Naive thymus-derived CD8-positive, alpha-beta T cell (primary cell): Measurements from ENCODE around the gene SRPK1. TPM values are rescaled to one million over a fixed set of nuclear protein-coding genes. Genes with fewer than 3 reads are reported as not detected.
A peak's percentile ranks its signal among the peaks of the same experiment; 100 is the strongest.
"Not testable (repeated sequence)": the region's sequence is repeated elsewhere in the genome, so short reads cannot be mapped to it uniquely, and the experiment has no call there.

Experiments used
- ATAC-seq, 2 donors: fragments of 150-1000 bp; cut with Tn5 transposase in 1 of 2; sonication (Bioruptor Pico), chemical (Tn5 transposase) in 1 of 2; 1 replicate in 1 of 2; 2 replicates in 1 of 2; pipeline ENCODE4 v1.10.0; 2021; ENCODE audit warnings: mild to moderate bottlenecking in 2 of 2, moderate library complexity in 2 of 2
- POLR2A ChIA-PET: fragments of 350-600 bp; sonication (Branson Sonifier 250); formaldehyde crosslinking; loops from one replicate; lab custom pipeline; 2021; ENCODE audit warnings: antibody characterized with exemption; lab: Charles Lee
- DNase-seq, 10 donors: peaks; one replicate each; pipeline versions ENCODE4 v3.0.0 to v3.0.0-alpha.2; 2020 to 2022
- H3K27ac Mint-ChIP-seq, 10 donors: one replicate each; pipeline ENCODE4 v1.8.0; 2020 to 2022; ENCODE audit warnings: mild to moderate bottlenecking in 10 of 10, mixed read lengths in 10 of 10, moderate library complexity in 4 of 10, inconsistent platforms in 1 of 10
- H3K27me3 Mint-ChIP-seq, 5 donors: one replicate each; pipeline ENCODE4 v1.8.0; 2021 to 2022; ENCODE audit warnings: mixed read lengths in 5 of 5
- H3K36me3 Mint-ChIP-seq, 3 donors: one replicate each; pipeline ENCODE4 v1.8.0; 2020 to 2022; ENCODE audit warnings: mixed read lengths in 3 of 3, mild to moderate bottlenecking in 2 of 3, inconsistent platforms in 1 of 3
- H3K4me1 Mint-ChIP-seq, 4 donors: one replicate each; pipeline ENCODE4 v1.8.0; 2021 to 2022; ENCODE audit warnings: mixed read lengths in 4 of 4
- H3K4me3 Mint-ChIP-seq, 10 donors: one replicate each; pipeline ENCODE4 v1.8.0; 2020 to 2022; ENCODE audit warnings: mild to moderate bottlenecking in 10 of 10, mixed read lengths in 10 of 10, moderate library complexity in 6 of 10, inconsistent platforms in 1 of 10
- H3K9me3 Mint-ChIP-seq, 9 donors: one replicate each; pipeline ENCODE4 v1.8.0; 2020 to 2022; ENCODE audit warnings: mixed read lengths in 9 of 9, mild to moderate bottlenecking in 3 of 9, inconsistent platforms in 1 of 9, moderate library complexity in 1 of 9
- polyA plus RNA-seq, 3 donors: library from polyadenylated mRNA; unstranded; fragments of 300-500 nt; fragmentation: Illumina TruSeq; gene quantifications; one replicate each; pipeline ENCODE4 v1.2.3, GENCODE V29; 2021
- total RNA-seq, 8 experiments: library from RNA in 2 of 8; stranded (reverse) in 2 of 8; gene quantifications; one replicate each; pipeline ENCODE4 v1.2.3 and lab custom pipeline; 2021 to 2026

Gene SRPK1
- total and polyA plus RNA-seq, 5 experiments from 2014 or later, result 28.2 to 53.4 (median 40.8) TPM

DNA sequence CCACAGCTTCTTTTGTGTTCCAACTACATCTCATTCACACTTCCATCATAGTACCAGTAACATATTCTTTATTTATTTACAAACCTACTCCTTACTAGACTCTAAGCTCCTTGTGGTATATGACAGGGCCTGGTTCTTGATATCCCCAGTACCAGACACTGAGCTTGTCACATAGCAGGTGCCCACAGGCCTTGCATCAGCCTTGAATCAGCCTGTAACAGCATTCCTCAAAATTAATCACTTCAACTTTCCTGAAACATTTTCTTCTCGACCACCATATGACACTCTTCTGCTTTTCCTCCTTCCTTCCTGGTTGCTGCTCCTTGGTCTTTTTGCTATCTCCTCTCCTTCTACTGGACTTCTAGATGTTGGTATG lies 24.7 kb upstream of the SRPK1 start:
- POLR2A ChIA-PET, result interaction anchor here (0.5 kb wide), 1 partner anchor 96 kb away, joined by 3 read pairs; no protein-coding TSS in a partner anchor
- H3K4me1 Mint-ChIP-seq, result no peaks in the 10 kb centered on the region
- DNase-seq, result no peak
- H3K9me3 Mint-ChIP-seq, result peaks cover 0 to 3% (median 0%) of the 10 kb centered on the region in 9 donors
- no peak overlapping the region for H3K27ac Mint-ChIP-seq
- peaks cover 0 to 9% (median 0%) of the 10 kb centered on the region in 3 donors for H3K36me3 Mint-ChIP-seq
- ATAC-seq, result no peak
- no peak overlapping the region for H3K4me3 Mint-ChIP-seq
- peaks cover 0 to 18% (median 2%) of the 10 kb centered on the region in 5 donors for H3K27me3 Mint-ChIP-seq

DNA sequence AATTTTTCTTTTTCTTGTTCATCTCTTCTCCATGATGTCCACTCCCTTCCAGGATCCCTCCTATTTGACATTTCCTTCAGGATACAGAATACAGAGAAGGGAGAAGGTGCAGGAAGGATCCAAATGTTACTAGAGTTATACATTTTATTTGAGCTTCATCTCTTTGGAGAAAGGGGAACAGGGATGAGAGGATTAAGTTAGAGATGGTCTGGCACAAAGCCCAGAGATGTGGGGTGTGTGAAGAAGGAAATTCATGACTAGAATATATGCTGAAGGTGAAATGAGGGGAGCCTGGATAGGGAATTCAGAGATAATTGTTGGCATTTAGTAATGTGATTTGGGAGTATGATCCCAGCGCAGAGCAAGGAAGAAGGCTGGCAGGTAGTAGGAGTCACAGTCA lies 22.5 kb upstream of the SRPK1 start:
- no peak overlapping the region for H3K27ac Mint-ChIP-seq
- DNase-seq (no peak), ATAC-seq (no peak)
- POLR2A ChIA-PET, result no interaction called here
- H3K4me3 Mint-ChIP-seq, result no peak overlapping the region
- H3K36me3 Mint-ChIP-seq, result peaks cover 0 to 9% (median 0%) of the 10 kb centered on the region in 3 donors
- no peaks in the 10 kb centered on the region for H3K4me1 Mint-ChIP-seq
- peaks cover 0 to 3% (median 0%) of the 10 kb centered on the region in 9 donors for H3K9me3 Mint-ChIP-seq
- peaks cover 0 to 18% (median 2%) of the 10 kb centered on the region in 5 donors for H3K27me3 Mint-ChIP-seq

DNA sequence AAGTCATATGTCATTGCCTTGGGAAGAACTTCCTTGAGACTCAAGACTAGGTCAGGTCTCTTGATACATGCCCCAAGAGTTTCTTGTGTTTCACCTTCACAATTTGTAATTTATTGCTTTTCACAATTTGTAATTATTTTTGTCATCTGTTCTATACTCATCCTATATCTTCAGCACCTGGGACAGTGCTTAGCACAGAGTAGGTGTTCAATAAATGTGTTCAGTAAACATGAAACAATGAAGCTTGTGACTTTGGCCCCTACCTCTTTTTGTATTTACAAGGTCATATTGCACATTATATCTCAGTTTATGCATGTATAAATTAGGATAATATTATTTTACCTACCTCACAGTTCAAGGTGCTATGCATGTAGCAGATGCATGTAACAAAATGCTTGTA lies 21.5 kb upstream of the SRPK1 start:
- no peak overlapping the region for H3K4me3 Mint-ChIP-seq

DNA sequence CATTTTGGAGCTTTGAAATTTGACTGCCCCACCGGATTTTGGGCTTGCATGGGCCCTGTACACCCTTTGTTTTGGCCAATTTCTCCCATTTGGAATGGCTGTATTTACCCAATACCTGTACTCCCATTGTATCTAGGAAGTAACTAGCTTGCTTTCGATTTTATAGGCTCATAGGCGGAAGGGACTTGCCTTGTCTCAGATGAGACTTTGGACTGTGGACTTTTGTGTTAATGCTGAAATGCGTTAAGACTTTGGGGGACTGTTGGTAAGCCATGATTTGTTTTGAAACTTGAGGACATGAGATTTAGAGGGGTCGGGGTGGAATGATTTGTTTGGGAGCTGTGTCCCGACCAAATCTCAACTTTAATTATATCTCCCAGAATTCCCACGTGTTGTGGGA lies 20.3 kb upstream of the SRPK1 start:
- H3K9me3 Mint-ChIP-seq, result peaks cover 0 to 12% (median 3%) of the 10 kb centered on the region in 9 donors
- peaks cover 0 to 18% (median 2%) of the 10 kb centered on the region in 5 donors for H3K27me3 Mint-ChIP-seq
- H3K4me3 Mint-ChIP-seq, ATAC-seq, DNase-seq, H3K4me1 Mint-ChIP-seq, POLR2A ChIA-PET, H3K27ac Mint-ChIP-seq: not testable (repeated sequence)
- peaks cover 0 to 15% (median 0%) of the 10 kb centered on the region in 3 donors for H3K36me3 Mint-ChIP-seq

More for the DNA sequence above, 21.5 kb upstream of the SRPK1 start:
- Mint-ChIP-seq H3K27ac (no peak overlapping the region), H3K4me1 (no peaks in the 10 kb centered on the region), H3K36me3 (peaks cover 0 to 9% (median 0%) of the 10 kb centered on the region in 3 donors), H3K27me3 (peaks cover 0 to 18% (median 2%) of the 10 kb centered on the region in 5 donors), H3K9me3 (peaks cover 0 to 7% (median 0%) of the 10 kb centered on the region in 9 donors)
- ATAC-seq, result no peak
- no peak for DNase-seq
- POLR2A ChIA-PET, result no interaction called here

DNA sequence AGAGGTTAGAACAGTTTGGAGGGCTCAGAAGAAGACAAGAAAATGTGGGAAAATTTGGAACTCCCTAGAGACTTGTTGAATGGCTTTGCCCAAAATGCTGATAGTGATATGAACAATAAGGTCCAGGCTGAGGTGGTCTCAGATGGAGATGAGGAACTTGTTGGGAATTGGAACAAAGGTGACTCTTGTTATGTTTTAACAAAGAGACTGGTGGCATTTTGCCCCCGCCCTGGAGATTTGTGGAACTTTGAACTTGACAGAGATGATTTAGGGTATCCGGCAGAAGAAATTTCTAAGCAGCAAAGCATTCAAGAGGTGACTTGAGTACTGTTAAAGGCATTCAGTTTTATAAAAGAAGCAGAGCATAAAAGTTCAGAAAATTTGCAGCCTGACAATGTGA lies 19.1 kb upstream of the SRPK1 start:
- Mint-ChIP-seq H3K9me3 (peaks cover 0 to 12% (median 3%) of the 10 kb centered on the region in 9 donors), H3K36me3 (peaks cover 0 to 15% (median 0%) of the 10 kb centered on the region in 3 donors), H3K27me3 (peaks cover 0 to 12% (median 1%) of the 10 kb centered on the region in 5 donors)
- H3K27ac Mint-ChIP-seq, H3K4me3 Mint-ChIP-seq, DNase-seq, POLR2A ChIA-PET, ATAC-seq, H3K4me1 Mint-ChIP-seq: not testable (repeated sequence)

DNA sequence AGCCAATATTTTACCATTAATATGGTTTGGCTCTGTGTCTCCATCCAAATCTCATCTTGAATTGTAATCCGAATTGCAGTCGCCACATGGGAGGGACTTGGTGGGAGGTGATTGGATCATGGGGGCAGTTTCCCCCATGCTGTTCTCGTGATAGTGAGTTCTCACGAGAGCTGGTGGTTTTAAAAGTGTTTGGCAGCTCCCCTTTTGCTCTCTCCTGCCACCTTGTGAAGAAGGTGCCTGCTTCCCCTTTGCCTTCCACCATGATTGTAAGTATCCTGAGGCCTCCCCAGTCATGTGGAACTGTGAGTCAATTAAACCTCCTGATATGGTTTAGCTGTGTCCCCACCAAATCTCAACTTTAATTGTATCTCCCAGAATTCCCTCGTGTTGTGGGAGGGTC lies 18.4 kb upstream of the SRPK1 start:
- ATAC-seq, H3K27ac Mint-ChIP-seq, DNase-seq, POLR2A ChIA-PET, H3K4me3 Mint-ChIP-seq, H3K4me1 Mint-ChIP-seq: not testable (repeated sequence)
- peaks cover 0 to 12% (median 3%) of the 10 kb centered on the region in 9 donors for H3K9me3 Mint-ChIP-seq
- H3K36me3 Mint-ChIP-seq, result peaks cover 0 to 15% (median 0%) of the 10 kb centered on the region in 3 donors
- H3K27me3 Mint-ChIP-seq, result peaks cover 0 to 13% (median 1%) of the 10 kb centered on the region in 5 donors

DNA sequence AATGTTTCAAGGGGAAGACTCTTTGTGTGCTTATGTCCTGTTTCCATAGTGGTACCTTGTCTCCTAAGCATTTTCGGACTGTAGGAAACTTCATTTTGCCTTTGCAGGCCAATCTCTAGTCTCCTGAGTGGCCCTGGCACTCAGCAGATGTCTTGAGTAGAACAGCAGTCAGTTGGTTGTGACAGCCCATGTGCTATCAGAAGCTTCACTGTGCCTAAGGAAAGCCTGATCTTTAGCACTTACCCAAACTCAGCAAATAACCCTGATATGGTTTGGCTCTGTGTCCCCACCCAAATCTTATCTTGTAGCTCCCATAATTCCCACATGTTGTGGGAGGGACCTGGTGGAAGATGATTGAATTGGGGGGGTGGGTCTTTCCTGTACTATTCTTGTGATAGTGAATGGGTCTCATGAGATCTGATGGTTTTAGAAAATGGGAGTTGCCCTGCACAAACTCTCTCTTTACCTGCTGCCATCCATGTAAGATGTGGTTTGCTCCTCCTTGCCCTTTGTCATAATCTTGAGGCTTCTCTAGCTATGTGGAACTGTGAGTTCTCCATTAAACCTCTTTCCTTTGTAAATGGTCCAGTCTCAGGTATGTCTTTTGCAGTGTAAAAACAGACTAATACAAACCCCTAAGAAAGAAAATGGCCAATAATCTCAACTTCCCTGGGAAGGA lies 15.9 kb upstream of the SRPK1 start:
- H3K27me3 Mint-ChIP-seq, result peaks cover 0 to 13% (median 1%) of the 10 kb centered on the region in 5 donors
- no peak overlapping the region for H3K4me3 Mint-ChIP-seq
- POLR2A ChIA-PET, result no interaction called here
- H3K36me3 Mint-ChIP-seq, result peaks cover 0 to 15% (median 0%) of the 10 kb centered on the region in 3 donors
- DNase-seq, result no peak
- ATAC-seq, result no peak
- H3K4me1 Mint-ChIP-seq, result peaks cover 0 to 7% (median 4%) of the 10 kb centered on the region in 4 donors
- no peak overlapping the region for H3K27ac Mint-ChIP-seq
- H3K9me3 Mint-ChIP-seq, result peaks cover 0 to 12% (median 3%) of the 10 kb centered on the region in 9 donors

DNA sequence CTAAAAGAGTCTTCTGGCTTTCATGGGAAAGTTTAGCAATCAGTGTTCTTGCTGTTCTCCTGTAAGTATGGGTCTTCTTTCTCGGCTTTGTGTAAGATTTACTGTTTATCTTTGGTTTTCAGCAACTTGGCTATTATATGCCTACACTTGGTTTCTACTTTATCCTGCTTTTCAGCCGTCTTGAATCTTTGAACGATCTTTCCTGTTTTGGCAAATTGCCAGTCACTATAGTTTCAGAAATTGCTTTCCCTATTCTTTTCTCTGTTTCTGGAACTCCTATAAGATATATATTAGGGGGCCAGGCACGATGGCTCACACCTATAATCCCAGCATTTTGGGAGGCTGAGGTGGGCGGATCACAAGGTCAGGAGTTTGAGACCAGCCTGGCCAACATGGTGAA lies 14.6 kb upstream of the SRPK1 start:
- peaks cover 0 to 12% (median 3%) of the 10 kb centered on the region in 9 donors for H3K9me3 Mint-ChIP-seq
- peaks cover 0 to 5% (median 0%) of the 10 kb centered on the region in 3 donors for H3K36me3 Mint-ChIP-seq
- POLR2A ChIA-PET, result no interaction called here
- no peak for ATAC-seq
- no peak overlapping the region for H3K27ac Mint-ChIP-seq
- peaks cover 0 to 6% (median 0%) of the 10 kb centered on the region in 5 donors for H3K27me3 Mint-ChIP-seq
- no peak overlapping the region for H3K4me3 Mint-ChIP-seq
- DNase-seq, result no peak
- peaks cover 0 to 7% (median 4%) of the 10 kb centered on the region in 4 donors for H3K4me1 Mint-ChIP-seq

DNA sequence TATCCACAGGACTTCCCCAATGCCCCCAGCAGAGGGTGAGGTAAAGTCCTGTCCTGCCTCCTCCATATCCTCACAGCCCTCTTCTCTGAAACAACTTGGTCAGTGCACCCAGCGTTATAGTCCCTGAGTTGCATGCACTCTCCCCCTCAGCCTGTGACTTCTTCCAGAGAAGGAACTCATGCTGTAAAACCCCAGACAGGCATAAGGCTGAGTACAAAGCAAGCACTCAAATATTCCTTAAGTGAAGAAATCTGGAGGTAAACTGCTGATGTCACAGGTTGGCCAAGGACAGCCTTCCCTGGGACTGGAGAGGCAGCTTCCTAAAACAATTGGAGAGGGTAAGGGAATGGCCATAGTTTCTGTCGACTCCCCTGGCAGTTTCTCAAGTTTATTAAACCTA lies 12.9 kb upstream of the SRPK1 start:
- H3K27ac Mint-ChIP-seq, result no peak overlapping the region
- H3K36me3 Mint-ChIP-seq, result peaks cover 0 to 5% (median 0%) of the 10 kb centered on the region in 3 donors
- POLR2A ChIA-PET, result no interaction called here
- ATAC-seq (no peak), DNase-seq (no peak)
- peaks cover 0 to 6% (median 0%) of the 10 kb centered on the region in 5 donors for H3K27me3 Mint-ChIP-seq
- no peak overlapping the region for H3K4me3 Mint-ChIP-seq
- H3K4me1 Mint-ChIP-seq, result peaks cover 0 to 7% (median 4%) of the 10 kb centered on the region in 4 donors
- H3K9me3 Mint-ChIP-seq, result peaks cover 0 to 12% (median 3%) of the 10 kb centered on the region in 9 donors

DNA sequence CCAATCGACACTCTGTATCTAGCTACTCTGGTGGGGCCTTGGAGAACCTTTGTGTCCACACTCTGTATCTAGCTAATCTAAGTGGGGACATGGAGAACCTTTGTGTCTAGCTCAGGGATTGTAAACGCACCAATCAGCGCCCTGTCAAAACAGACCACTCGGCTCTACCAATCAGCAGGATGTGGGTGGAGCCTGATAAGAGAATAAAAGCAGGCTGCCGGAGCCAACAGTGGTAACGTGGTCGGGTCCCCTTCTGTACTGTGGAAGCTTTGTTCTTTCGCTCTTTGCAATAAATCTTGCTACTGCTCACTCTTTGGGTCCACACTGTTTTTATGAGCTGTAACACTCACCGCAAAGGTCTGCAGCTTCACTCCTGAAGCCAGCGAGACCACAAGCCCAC lies 11.0 kb upstream of the SRPK1 start:
- H3K4me1 Mint-ChIP-seq, POLR2A ChIA-PET, H3K27me3 Mint-ChIP-seq, H3K9me3 Mint-ChIP-seq, H3K36me3 Mint-ChIP-seq: not testable (repeated sequence)
- peak overlapping the region; percentile 64 to 81 (median 72) for H3K4me3 Mint-ChIP-seq
- DNase-seq, result peak in 2 of 10 donors; percentile 8 to 12
- peak in 1 of 2 donors; percentile 28 for ATAC-seq
- H3K27ac Mint-ChIP-seq, result peak overlapping the region in 6 of 10 donors; percentile 12 to 82 (median 68)

DNA sequence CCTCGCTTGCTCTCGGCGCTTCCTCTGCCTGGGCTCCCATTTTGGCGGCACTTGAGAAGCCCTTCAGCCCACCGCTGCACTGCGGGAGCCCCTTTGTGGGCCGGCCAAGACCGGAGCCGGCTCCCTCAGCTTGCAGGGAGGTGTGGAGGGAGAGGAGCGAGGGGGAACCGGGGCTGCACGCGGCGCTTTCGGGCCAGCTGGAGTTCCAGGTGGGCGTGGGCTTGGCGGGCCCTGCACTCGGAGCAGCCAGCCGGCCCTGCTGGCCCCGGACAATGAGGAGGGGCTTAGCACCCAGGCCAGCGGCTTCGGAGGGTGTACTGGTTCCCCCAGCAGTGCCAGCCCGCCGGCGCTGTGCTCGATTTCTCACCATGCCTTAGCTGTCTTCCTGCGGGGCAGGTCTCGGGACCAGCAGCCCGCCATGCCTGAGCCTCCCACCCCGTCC lies 10.2 kb upstream of the SRPK1 start:
- Mint-ChIP-seq H3K27me3 (peaks cover 0 to 6% (median 0%) of the 10 kb centered on the region in 5 donors), H3K9me3 (no peaks in the 10 kb centered on the region), H3K36me3 (no peaks in the 10 kb centered on the region), H3K27ac (peak overlapping the region in 1 of 10 donors; percentile 68), H3K4me3 (no peak overlapping the region), H3K4me1 (peaks cover 0 to 7% (median 4%) of the 10 kb centered on the region in 4 donors)
- ATAC-seq, result no peak
- DNase-seq, result no peak
- POLR2A ChIA-PET, result no interaction called here

DNA sequence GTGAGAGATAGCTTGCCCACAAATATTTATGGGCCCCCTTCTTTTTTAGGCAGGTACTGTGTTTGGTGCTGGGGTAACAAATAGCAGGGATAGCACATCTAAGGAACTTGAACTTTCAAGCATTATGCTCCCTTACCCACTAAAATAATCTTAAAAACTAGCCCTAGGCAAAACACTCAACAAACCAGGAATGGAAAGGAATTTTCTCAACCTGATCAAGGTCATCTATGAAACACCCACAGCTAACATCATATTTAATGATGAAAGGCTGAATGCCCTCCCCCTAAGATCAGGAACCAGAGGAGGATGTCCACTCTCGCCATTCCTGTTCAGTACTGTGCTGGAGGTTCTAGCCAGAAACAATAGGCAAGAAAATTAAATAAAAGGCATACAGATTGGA lies 8.7 kb upstream of the SRPK1 start:
- no peak overlapping the region for H3K4me3 Mint-ChIP-seq
- no peaks in the 10 kb centered on the region for H3K36me3 Mint-ChIP-seq
- DNase-seq, result no peak
- peaks cover 0 to 7% (median 4%) of the 10 kb centered on the region in 4 donors for H3K4me1 Mint-ChIP-seq
- no peak for ATAC-seq
- H3K9me3 Mint-ChIP-seq, result no peaks in the 10 kb centered on the region
- H3K27me3 Mint-ChIP-seq, result peaks cover 0 to 1% (median 0%) of the 10 kb centered on the region in 5 donors
- POLR2A ChIA-PET, result interaction anchor here (0.6 kb wide), 1 partner anchor 319 kb away, joined by 4 read pairs; no protein-coding TSS in a partner anchor
- no peak overlapping the region for H3K27ac Mint-ChIP-seq
